CD14-positive monocyte (primary cell): Measurements from ENCODE around the gene AMELX. TPM values are rescaled to one million over a fixed set of nuclear protein-coding genes. Genes with fewer than 3 reads are reported as not detected.

ENCODE experiments used
- DNase-seq, 3 donors: peaks; one replicate each; pipeline ENCODE4 v3.0.0-alpha.2; 2011 to 2022
- H2AFZ ChIP-seq: 2 replicates; pipeline ENCODE4 v1.6.0; 2012; ENCODE audit warnings: mild to moderate bottlenecking, low read depth, low read length, inconsistent platforms; ENCODE audit not compliant: insufficient read depth, poor library complexity, severe bottlenecking
- H3K27ac ChIP-seq, 2 donors: 1 replicate in 1 of 2; 2 replicates in 1 of 2; pipeline ENCODE4 v1.5.1; 2012 to 2013; ENCODE audit warnings: low read length in 2 of 2, control low read depth in 1 of 2, inconsistent platforms in 1 of 2, low read depth in 1 of 2, mild to moderate bottlenecking in 1 of 2
- H3K27me3 ChIP-seq, 2 donors: one replicate each; pipeline versions ENCODE4 v1.6.0 to v1.6.1; 2011 to 2013; ENCODE audit warnings: low read length in 2 of 2; ENCODE audit not compliant: control insufficient read depth in 2 of 2, insufficient read depth in 2 of 2
- H3K36me3 ChIP-seq, 2 donors: replicated peaks in 1 of 2; 1 replicate in 1 of 2; 2 replicates in 1 of 2; pipeline versions ENCODE4 v1.5.1 to v1.6.1; 2012 to 2013; ENCODE audit warnings: low read length in 2 of 2, control low read depth in 1 of 2, inconsistent platforms in 1 of 2, mild to moderate bottlenecking in 1 of 2; ENCODE audit not compliant: insufficient read depth in 2 of 2, control insufficient read depth in 1 of 2
- H3K4me1 ChIP-seq, 2 donors: 1 replicate in 1 of 2; 2 replicates in 1 of 2; pipeline versions ENCODE4 v1.5.1 to v1.6.1; 2012 to 2013; ENCODE audit warnings: low read length in 2 of 2, control low read depth in 1 of 2, inconsistent platforms in 1 of 2, mild to moderate bottlenecking in 1 of 2, moderate library complexity in 1 of 2; ENCODE audit not compliant: insufficient read depth in 2 of 2, control insufficient read depth in 1 of 2
- H3K4me2 ChIP-seq: replicated peaks from 2 replicates; pipeline ENCODE3; 2012; ENCODE audit warnings: low read length, moderate library complexity, mild to moderate bottlenecking; ENCODE audit not compliant: poor library complexity, severe bottlenecking; ENCODE audit errors: extremely low read depth
- H3K4me3 ChIP-seq, 3 experiments: fragments of 200-600 bp in 1 of 3; sonication (generic) in 1 of 3; replicated peaks in 1 of 3; 1 replicate in 2 of 3; 2 replicates in 1 of 3; pipeline ENCODE4 v1.5.1; 2011 to 2013; ENCODE audit warnings: low read length in 3 of 3, mild to moderate bottlenecking in 3 of 3, control low read depth in 2 of 3, low read depth in 2 of 3, inconsistent platforms in 1 of 3, moderate library complexity in 1 of 3
- H3K79me2 ChIP-seq: 2 replicates; pipeline ENCODE4 v1.6.0; 2012; ENCODE audit warnings: mild to moderate bottlenecking, control low read depth, inconsistent platforms, low read length, moderate library complexity; ENCODE audit not compliant: insufficient read depth
- H3K9ac ChIP-seq: 2 replicates; pipeline ENCODE4 v1.6.0; 2017; ENCODE audit warnings: low read length, mild to moderate bottlenecking; ENCODE audit not compliant: insufficient read depth, poor library complexity, severe bottlenecking
- H3K9me3 ChIP-seq, 2 donors: replicated peaks in 1 of 2; 1 replicate in 1 of 2; 2 replicates in 1 of 2; pipeline versions ENCODE4 v1.5.1 to v1.6.1; 2012 to 2013; ENCODE audit warnings: low read length in 2 of 2, control low read depth in 1 of 2; ENCODE audit not compliant: control insufficient read depth in 1 of 2, insufficient read depth in 1 of 2
- H4K20me1 ChIP-seq: 2 replicates; pipeline ENCODE4 v1.6.0; 2012; ENCODE audit warnings: mild to moderate bottlenecking, low read length, control low read depth, moderate library complexity; ENCODE audit not compliant: insufficient read depth
- H3K27ac Mint-ChIP-seq, 7 donors: one replicate each; pipeline ENCODE4 v1.8.0; 2020; ENCODE audit warnings: mild to moderate bottlenecking in 7 of 7, mixed read lengths in 7 of 7, moderate library complexity in 6 of 7, inconsistent platforms in 2 of 7
- H3K27me3 Mint-ChIP-seq, 3 donors: one replicate each; pipeline ENCODE4 v1.8.0; 2021 to 2022; ENCODE audit warnings: low read depth in 3 of 3, mild to moderate bottlenecking in 3 of 3, mixed read lengths in 3 of 3, moderate library complexity in 3 of 3, inconsistent platforms in 1 of 3
- H3K36me3 Mint-ChIP-seq, 2 donors: one replicate each; pipeline ENCODE4 v1.8.0; 2020; ENCODE audit warnings: mixed read lengths in 2 of 2, inconsistent platforms in 1 of 2, mild to moderate bottlenecking in 1 of 2
- H3K4me1 Mint-ChIP-seq: one replicate; pipeline ENCODE4 v1.8.0; 2020; ENCODE audit warnings: mild to moderate bottlenecking, mixed read lengths
- H3K4me3 Mint-ChIP-seq, 2 donors: one replicate each; pipeline ENCODE4 v1.8.0; 2020; ENCODE audit warnings: mild to moderate bottlenecking in 2 of 2, mixed read lengths in 2 of 2, moderate library complexity in 1 of 2
- H3K9me3 Mint-ChIP-seq, 7 donors: one replicate each; pipeline ENCODE4 v1.8.0; 2020 to 2022; ENCODE audit warnings: mixed read lengths in 7 of 7, mild to moderate bottlenecking in 6 of 7, moderate library complexity in 6 of 7, inconsistent platforms in 2 of 7
- CTCF ChIP-seq: fragments of 200-600 bp; IDR thresholded peaks from one replicate; pipeline ENCODE4 v1.8.0; 2022; ENCODE audit warnings: antibody characterized with exemption, mild to moderate bottlenecking
- WGBS: methylation state at CpG from one replicate; pipeline ENCODE4 v1.1.5; 2013; ENCODE audit warnings: missing lambda C conversion rate; ENCODE audit not compliant: insufficient coverage; 5-methylcytosine and 5-hydroxymethylcytosine counted together
- intact Hi-C, 2 donors: fragments of 100-400 bp; cut with micrococcal nuclease; formaldehyde crosslinking; loops; one replicate each; pipeline versions ENCODE4 v1.15.0 to v1.15.1; 2023
- polyA plus RNA-seq, 3 donors: library from polyadenylated mRNA; depleted of rRNA in 1 of 3; unstranded in 2 of 3; stranded (reverse) in 1 of 3; fragments of 300-500 nt in 2 of 3; fragments of >200 nt in 1 of 3; fragmentation: Illumina TruSeq in 2 of 3; gene quantifications; 1 replicate in 2 of 3; 2 replicates in 1 of 3; pipeline ENCODE4 v1.2.3, GENCODE V29; 2012 to 2021

The AMELX gene
- polyA plus RNA-seq, 3 donors, result not detected

DNA sequence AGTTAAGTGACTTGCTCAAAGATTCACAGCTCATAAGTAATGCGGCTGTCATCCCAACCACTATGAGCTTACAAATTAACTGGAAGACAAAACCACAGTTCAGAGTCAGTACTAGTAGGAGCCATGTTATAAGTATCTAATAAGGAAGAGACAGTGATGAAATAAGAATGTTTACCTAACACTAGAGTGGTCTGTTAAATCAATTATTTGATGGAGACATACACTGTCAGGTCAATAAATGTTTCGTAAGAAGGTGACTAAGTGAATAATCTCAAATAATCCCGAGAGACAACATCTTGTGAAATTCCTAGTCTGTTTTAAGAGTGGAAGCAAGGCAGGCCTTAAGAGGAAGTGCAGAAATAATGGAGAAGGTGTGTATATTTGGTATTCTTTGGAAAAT lies 25.8 kb upstream of the AMELX start:
- H3K36me3 Mint-ChIP-seq, result no peaks in the 10 kb centered on the region
- H3K27ac Mint-ChIP-seq, result no peak overlapping the region
- no peaks in the 10 kb centered on the region for H3K4me1 Mint-ChIP-seq
- Histone ChIP-seq H3K9me3 (no peaks in the 10 kb centered on the region), H3K36me3 (no peaks in the 10 kb centered on the region), H3K27ac (no peak overlapping the region), H2AFZ (no peak overlapping the region), H3K4me2 (no peak overlapping the region), H4K20me1 (no peaks in the 10 kb centered on the region), H3K79me2 (no peaks in the 10 kb centered on the region), H3K4me3 (no peak overlapping the region), H3K27me3 (no peaks in the 10 kb centered on the region), H3K4me1 (no peaks in the 10 kb centered on the region), H3K9ac (no peak overlapping the region)
- no peak for TF ChIP-seq CTCF
- no peak overlapping the region for H3K4me3 Mint-ChIP-seq
- H3K9me3 Mint-ChIP-seq, result peaks cover 0 to 4% (median 0%) of the 10 kb centered on the region in 7 donors
- peaks cover 0 to 3% (median 1%) of the 10 kb centered on the region in 3 donors for H3K27me3 Mint-ChIP-seq
- intact Hi-C loops, result no loop called here
- no CpG with 5 or more reads among the region's 3 CpGs for WGBS
- DNase-seq, result no peak

DNA sequence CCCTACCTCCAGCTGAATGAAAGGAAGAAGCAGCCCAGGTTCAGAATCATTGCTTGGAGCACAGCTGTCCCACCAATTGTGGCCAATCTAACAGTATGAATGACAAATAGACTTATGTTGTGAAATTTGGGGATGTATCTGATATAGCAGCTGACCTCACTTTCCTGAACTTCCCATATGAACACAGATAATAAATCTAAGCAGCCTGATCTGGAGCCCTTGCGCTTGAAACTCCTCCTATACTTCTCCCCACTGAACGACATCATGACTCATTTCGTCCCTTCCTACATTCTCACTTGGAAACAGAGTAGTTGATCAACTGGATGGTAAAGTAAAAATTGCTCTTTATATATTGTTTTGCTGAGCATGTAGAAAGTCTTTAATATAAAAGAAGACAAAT lies 24.2 kb upstream of the AMELX start:
- Mint-ChIP-seq H3K27ac (no peak overlapping the region), H3K4me1 (no peaks in the 10 kb centered on the region), H3K36me3 (no peaks in the 10 kb centered on the region), H3K27me3 (peaks cover 0 to 3% (median 0%) of the 10 kb centered on the region in 3 donors), H3K9me3 (peaks cover 0 to 4% (median 0%) of the 10 kb centered on the region in 7 donors), H3K4me3 (no peak overlapping the region)
- no CpG with 5 or more reads among the region's 3 CpGs for WGBS
- Histone ChIP-seq H2AFZ (no peak overlapping the region), H3K4me3 (no peak overlapping the region), H3K4me1 (no peaks in the 10 kb centered on the region), H4K20me1 (no peaks in the 10 kb centered on the region), H3K79me2 (no peaks in the 10 kb centered on the region), H3K27me3 (no peaks in the 10 kb centered on the region), H3K36me3 (no peaks in the 10 kb centered on the region), H3K4me2 (no peak overlapping the region), H3K27ac (no peak overlapping the region), H3K9me3 (no peaks in the 10 kb centered on the region), H3K9ac (no peak overlapping the region)
- DNase-seq, result no peak
- no peak for TF ChIP-seq CTCF
- intact Hi-C loops, result no loop called here
